NCI-H2107 (cell line): ENCODE data around the gene TIMP3.
"Not testable (repeated sequence)": the region's sequence is repeated elsewhere in the genome, so short reads cannot be mapped to it uniquely, and the experiment has no call there.

ENCODE experiments used
- DNase-seq: peaks from one replicate; lab custom pipeline; 2025; lab: John Stamatoyannopoulos, UW

The TIMP3 gene

GRCh38 chr22:32801537-32802236, at the start of gene TIMP3:
TIMP3 (plus strand) TSS chr22:32801705; CDS start chr22:32802002, 297 bp downstream.
- DNase-seq, result no peak

GRCh38 chr22:32752326-32752725, 49.2 kb upstream of the TIMP3 start:
- no peak for DNase-seq

GRCh38 chr22:32752816-32753520, 48.5 kb upstream of the TIMP3 start:
- no peak for DNase-seq

GRCh38 chr22:32753591-32753990, 47.9 kb upstream of the TIMP3 start:
- no peak for DNase-seq

- no peak for DNase-seq
Measured at GRCh38 chr22:32754413-32755041, 47.0 kb upstream of the TIMP3 start.

GRCh38 chr22:32757086-32757762, 44.3 kb upstream of the TIMP3 start:
- DNase-seq, result not testable (repeated sequence)

- no peak for DNase-seq
Measured at GRCh38 chr22:32758866-32759385, 42.6 kb upstream of the TIMP3 start.

- DNase-seq, result no peak
Measured at GRCh38 chr22:32760396-32760795, 41.1 kb upstream of the TIMP3 start.

- no peak for DNase-seq
Measured at GRCh38 chr22:32760815-32761214, 40.7 kb upstream of the TIMP3 start.

GRCh38 chr22:32761251-32761903, 40.1 kb upstream of the TIMP3 start:
- no peak for DNase-seq

- DNase-seq, result no peak
Measured at GRCh38 chr22:32764330-32765131, 37.0 kb upstream of the TIMP3 start.

GRCh38 chr22:32765132-32765618, 36.3 kb upstream of the TIMP3 start:
- DNase-seq, result no peak

GRCh38 chr22:32771756-32772155, 29.7 kb upstream of the TIMP3 start:
- DNase-seq, result no peak

- no peak for DNase-seq
Measured at GRCh38 chr22:32775957-32776356, 25.5 kb upstream of the TIMP3 start.

GRCh38 chr22:32776397-32776796, 25.1 kb upstream of the TIMP3 start:
- no peak for DNase-seq

GRCh38 chr22:32776802-32777201, 24.7 kb upstream of the TIMP3 start:
- DNase-seq, result no peak

GRCh38 chr22:32777987-32778386, 23.5 kb upstream of the TIMP3 start:
- DNase-seq, result no peak

GRCh38 chr22:32780726-32781310, 20.7 kb upstream of the TIMP3 start:
- DNase-seq, result no peak

- no peak for DNase-seq
Measured at GRCh38 chr22:32781695-32782094, 19.8 kb upstream of the TIMP3 start.

- DNase-seq, result no peak
Measured at GRCh38 chr22:32785321-32786026, 16.0 kb upstream of the TIMP3 start.
